Astrocyte of the cerebellum (primary cell): Measurements from ENCODE around the gene DIAPH1.
A peak's percentile ranks its signal among the peaks of the same experiment; 100 is the strongest.

Source experiments
- DNase-seq: peaks from one replicate; pipeline ENCODE4 v3.0.0-alpha.2; 2011; ENCODE audit warnings: low read depth
- H3K4me3 ChIP-seq: 2 replicates; pipeline ENCODE4 v1.5.1; 2011; ENCODE audit warnings: mild to moderate bottlenecking, low read depth, low read length, moderate library complexity
- CTCF ChIP-seq: IDR thresholded peaks from 2 replicates; pipeline ENCODE4 v1.5.1; 2012; ENCODE audit warnings: low read length, low read depth, moderate library complexity, mild to moderate bottlenecking; ENCODE audit errors: missing control alignments
- in situ Hi-C: cut with HindIII; loops from 2 replicates; pipeline ENCODE4 v1.10.0; 2017; ENCODE audit warnings: low sequenced_read_pairs

DIAPH1 gene

DNA sequence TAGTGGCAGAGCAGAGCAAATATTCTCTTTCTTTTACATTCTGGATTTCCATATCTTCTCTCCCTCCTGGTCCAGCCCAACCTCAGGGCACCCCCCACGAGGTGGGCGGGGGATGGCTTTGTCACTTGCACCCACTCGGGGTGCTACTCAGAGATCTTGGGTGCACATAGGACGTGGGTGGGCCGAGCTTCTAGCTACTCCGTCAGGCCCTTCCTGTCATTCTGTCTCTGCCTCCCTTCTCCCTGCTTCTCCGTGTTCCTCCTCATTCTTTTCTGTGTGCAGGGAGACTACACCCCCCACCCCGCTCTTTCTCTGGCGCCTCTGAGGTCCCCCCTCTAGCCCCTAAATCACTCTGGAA lies 110.4 kb downstream of the DIAPH1 start:
- TF ChIP-seq CTCF = no peak
- H3K4me3 ChIP-seq = no peak overlapping the region
- no peak for DNase-seq
- in situ Hi-C loops = no loop called here

DNA sequence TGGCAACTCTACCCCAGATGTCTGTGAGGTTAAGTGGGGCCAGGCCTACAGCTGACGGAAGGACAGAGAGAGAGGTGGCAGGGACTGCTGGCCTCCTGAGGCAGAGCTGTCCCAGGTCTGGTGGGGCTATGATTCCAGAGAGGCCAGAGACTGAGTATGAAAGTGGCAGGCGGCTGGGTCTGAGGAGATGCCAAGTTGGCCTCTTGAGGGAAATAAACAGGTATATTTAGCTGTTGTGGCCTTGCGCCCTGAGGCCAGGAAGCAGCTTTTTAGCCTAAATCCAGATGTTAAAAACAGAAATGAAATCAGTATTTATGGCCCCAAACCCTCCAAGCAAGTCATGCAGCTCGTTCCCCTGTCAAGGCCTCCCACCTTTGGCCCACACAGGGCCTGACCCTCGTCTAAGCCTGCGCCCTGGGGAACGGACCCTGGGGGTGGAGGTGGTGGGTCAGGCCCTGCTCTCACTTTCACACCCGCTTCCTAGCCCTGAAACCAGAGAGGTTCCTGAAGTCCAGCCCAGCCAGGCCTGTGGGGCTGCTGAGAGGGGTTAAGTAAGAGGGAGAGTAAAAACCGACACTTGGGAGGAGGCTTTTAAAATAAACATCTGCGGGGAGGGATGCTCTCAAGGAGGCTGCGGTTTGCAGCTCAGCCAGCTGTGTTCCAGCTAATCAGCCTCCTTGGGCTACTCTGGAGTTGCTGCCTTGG lies 111.3 kb downstream of the DIAPH1 start:
- in situ Hi-C loops = no loop called here
- no peak for TF ChIP-seq CTCF
- DNase-seq = peak; percentile 76
- no peak overlapping the region for H3K4me3 ChIP-seq

- TF ChIP-seq CTCF = no peak
- in situ Hi-C loops = no loop called here
- no peak overlapping the region for H3K4me3 ChIP-seq
- DNase-seq = no peak
These were observed 112.2 kb downstream of the DIAPH1 start for GRCh38 chr5:141506381-141507155.

DNA sequence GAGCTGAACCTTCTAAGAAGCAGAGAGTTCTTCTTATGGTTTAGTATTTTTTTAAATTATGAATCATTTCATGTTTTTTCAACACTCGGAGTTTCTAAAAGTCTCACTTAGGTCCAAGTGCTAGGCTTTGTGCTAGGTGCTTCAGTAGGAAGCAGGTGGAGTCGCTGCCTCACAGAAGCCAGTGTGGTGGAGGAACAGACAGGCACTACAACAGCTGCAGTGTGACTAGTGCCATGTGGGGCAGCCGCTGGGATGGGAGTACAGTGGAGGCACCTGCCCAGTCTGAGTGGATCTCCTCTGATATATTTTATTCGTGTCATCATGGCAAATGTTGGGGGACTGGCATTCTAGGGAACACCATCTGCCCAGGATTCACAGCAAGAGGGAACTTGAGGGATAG lies 114.6 kb downstream of the DIAPH1 start:
- in situ Hi-C loops = no loop called here
- no peak for DNase-seq
- TF ChIP-seq CTCF = no peak
- H3K4me3 ChIP-seq = no peak overlapping the region

DNA sequence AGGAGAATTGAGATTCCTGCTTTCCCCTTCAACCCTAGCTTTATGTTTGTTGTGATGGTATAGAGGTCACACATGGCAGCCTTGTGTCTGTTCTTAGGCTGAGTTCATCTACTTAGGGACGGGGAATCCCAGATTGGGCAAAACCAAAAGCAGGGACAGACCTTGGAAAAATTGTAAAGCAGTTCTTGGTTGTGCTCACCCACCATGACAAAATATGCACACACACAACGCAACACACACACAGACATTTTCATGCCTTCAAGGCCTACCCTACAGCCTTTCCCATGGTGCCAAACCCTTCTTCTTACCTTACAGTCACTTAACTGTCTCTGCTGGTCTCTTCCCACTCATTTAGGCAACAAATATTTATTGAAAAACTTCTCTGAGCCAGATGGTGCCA lies 115.1 kb downstream of the DIAPH1 start:
- DNase-seq = no peak
- in situ Hi-C loops = no loop called here
- no peak for TF ChIP-seq CTCF
- no peak overlapping the region for H3K4me3 ChIP-seq

- no peak overlapping the region for H3K4me3 ChIP-seq
- no peak for TF ChIP-seq CTCF
- DNase-seq = no peak
- in situ Hi-C loops = no loop called here
These were observed 117.0 kb downstream of the DIAPH1 start for GRCh38 chr5:141501761-141502160.
